ENCODE results near the gene THRAP3. TPM values are rescaled to one million over a fixed set of nuclear protein-coding genes. Genes with fewer than 3 reads are reported as not detected.
A peak's percentile ranks its signal among the peaks of the same experiment; 100 is the strongest.

THRAP3 gene
- total RNA-seq, 2 donors from 2014 or later = 27.4 to 32.2 TPM

DNA sequence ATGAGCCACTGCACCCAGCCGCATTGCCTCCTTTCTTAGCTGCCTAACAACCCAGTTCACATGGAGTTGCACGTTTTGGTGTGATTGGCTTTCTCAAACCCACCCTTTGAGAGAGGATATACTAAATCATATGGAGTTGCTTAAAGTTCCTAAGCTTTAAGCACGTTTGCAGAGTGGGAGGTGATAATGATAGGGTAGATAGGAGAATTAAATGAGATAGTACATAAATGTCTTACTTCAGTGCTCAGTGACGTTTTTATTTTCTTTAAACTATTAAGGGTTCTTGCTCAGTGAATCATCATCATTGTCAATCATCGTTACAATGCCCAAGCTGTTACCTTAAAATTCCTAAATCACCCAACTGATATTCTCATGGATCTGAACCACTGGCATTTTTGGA is 79.0 kb downstream of the THRAP3 start:
- ATAC-seq = no peak
- Histone ChIP-seq H3K27me3 (no peaks in the 10 kb centered on the region), H3K9me3 (no peaks in the 10 kb centered on the region), H3K36me3 (replicated peaks in 1 of 2; ENCODE audit: insufficient read depth in 1 of 2, low read depth in 2 of 2) (peaks cover 0 to 9% of the 10 kb centered on the region in 2 donors), H3K27ac (no peak overlapping the region), H3K4me1 (peaks cover 38% of the 10 kb centered on the region), H3K4me3 (no peak overlapping the region)
- intact Hi-C loops (cut with DNase I) = no loop called here
- no peak for TF ChIP-seq POLR2A (IDR thresholded peaks at IDR 0.05)
- TF ChIP-seq, protein P1, sequence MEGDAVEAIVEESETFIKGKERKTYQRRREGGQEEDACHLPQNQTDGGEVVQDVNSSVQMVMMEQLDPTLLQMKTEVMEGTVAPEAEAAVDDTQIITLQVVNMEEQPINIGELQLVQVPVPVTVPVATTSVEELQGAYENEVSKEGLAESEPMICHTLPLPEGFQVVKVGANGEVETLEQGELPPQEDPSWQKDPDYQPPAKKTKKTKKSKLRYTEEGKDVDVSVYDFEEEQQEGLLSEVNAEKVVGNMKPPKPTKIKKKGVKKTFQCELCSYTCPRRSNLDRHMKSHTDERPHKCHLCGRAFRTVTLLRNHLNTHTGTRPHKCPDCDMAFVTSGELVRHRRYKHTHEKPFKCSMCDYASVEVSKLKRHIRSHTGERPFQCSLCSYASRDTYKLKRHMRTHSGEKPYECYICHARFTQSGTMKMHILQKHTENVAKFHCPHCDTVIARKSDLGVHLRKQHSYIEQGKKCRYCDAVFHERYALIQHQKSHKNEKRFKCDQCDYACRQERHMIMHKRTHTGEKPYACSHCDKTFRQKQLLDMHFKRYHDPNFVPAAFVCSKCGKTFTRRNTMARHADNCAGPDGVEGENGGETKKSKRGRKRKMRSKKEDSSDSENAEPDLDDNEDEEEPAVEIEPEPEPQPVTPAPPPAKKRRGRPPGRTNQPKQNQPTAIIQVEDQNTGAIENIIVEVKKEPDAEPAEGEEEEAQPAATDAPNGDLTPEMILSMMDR (IDR thresholded peaks at IDR 0.05) = no peak
- 71 to 81% methylated on average over 5 of the region's 5 CpGs for WGBS, 2 donors
- DNase-seq = no peak

DNA sequence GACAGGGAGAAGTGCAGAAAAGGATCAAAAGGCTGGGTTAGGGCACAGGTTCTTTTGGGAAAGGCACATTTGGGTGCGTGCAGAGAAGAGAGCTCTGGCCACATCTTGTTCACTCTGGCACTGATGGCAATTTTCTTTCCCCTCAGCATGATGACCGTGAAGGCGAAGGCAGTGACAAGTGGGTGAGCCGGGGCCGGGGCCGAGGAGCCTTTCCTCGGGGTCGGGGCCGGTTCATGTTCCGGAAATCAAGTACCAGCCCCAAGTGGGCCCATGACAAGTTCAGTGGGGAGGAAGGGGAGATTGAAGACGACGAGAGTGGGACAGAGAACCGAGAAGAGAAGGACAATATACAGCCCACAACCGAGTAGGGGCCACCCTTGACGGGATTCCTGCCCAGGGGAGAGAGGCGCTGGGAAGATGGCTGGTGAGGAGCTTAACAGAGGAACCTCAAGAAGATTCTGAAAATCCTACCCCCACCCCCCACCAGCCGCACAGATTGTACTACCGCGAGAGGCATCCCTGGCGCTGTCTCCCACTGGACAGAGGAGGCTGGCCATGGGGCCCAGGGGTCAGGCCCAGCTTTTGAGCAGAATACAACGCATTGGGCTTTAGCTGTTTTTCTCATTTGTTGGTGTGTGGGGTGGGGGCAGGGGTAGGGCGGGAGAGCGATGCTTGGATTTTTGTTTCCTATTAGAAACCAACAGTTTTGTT is 79.6 kb downstream of the THRAP3 start:
- Histone ChIP-seq H3K27me3 (no peaks in the 10 kb centered on the region), H3K9me3 (no peaks in the 10 kb centered on the region), H3K36me3 (replicated peaks in 1 of 2; ENCODE audit: insufficient read depth in 1 of 2, low read depth in 2 of 2) (peaks cover 0 to 7% of the 10 kb centered on the region in 2 donors), H3K4me1 (peaks cover 38% of the 10 kb centered on the region), H3K4me3 (no peak overlapping the region), H3K27ac (no peak overlapping the region)
- 90 to 93% methylated on average over 23 of the region's 23 CpGs for WGBS, 2 donors
- TF ChIP-seq, protein P1 (IDR thresholded peaks at IDR 0.05) = no peak
- TF ChIP-seq POLR2A (IDR thresholded peaks at IDR 0.05) = no peak
- intact Hi-C loops (cut with DNase I) = no loop called here
- DNase-seq = no peak
- ATAC-seq = no peak

DNA sequence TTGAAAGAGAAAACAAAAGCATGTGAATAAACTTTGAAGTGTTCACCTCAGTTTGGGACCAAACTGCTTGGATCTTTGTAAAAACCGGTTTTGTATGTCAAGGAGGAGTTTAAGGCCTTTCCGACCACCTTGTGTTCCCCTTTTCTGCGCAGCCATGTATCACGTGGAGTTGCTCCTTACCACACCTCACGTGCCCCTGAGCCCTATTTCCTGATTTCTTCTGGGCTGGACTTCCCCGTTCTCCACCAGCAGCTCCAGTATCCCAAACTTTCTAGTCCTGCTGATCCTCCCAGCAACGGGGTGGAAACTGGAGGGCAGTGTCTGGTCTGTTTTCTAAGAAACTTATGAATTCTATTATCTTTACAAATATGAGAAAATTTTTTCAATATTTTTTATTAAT is 80.3 kb downstream of the THRAP3 start:
- no peak for TF ChIP-seq POLR2A (IDR thresholded peaks at IDR 0.05)
- TF ChIP-seq, protein P1 (IDR thresholded peaks at IDR 0.05) = no peak
- Histone ChIP-seq H3K27me3 (no peaks in the 10 kb centered on the region), H3K36me3 (replicated peaks in 1 of 2; ENCODE audit: insufficient read depth in 1 of 2, low read depth in 2 of 2) (peaks cover 0 to 7% of the 10 kb centered on the region in 2 donors), H3K27ac (no peak overlapping the region), H3K4me3 (no peak overlapping the region), H3K9me3 (no peaks in the 10 kb centered on the region), H3K4me1 (peaks cover 34% of the 10 kb centered on the region)
- WGBS, 2 donors = 68 to 84% methylated on average over 7 of the region's 7 CpGs
- ATAC-seq = no peak
- DNase-seq = peak in 1 of 4 donors; percentile 48
- intact Hi-C loops (cut with DNase I) = no loop called here

DNA sequence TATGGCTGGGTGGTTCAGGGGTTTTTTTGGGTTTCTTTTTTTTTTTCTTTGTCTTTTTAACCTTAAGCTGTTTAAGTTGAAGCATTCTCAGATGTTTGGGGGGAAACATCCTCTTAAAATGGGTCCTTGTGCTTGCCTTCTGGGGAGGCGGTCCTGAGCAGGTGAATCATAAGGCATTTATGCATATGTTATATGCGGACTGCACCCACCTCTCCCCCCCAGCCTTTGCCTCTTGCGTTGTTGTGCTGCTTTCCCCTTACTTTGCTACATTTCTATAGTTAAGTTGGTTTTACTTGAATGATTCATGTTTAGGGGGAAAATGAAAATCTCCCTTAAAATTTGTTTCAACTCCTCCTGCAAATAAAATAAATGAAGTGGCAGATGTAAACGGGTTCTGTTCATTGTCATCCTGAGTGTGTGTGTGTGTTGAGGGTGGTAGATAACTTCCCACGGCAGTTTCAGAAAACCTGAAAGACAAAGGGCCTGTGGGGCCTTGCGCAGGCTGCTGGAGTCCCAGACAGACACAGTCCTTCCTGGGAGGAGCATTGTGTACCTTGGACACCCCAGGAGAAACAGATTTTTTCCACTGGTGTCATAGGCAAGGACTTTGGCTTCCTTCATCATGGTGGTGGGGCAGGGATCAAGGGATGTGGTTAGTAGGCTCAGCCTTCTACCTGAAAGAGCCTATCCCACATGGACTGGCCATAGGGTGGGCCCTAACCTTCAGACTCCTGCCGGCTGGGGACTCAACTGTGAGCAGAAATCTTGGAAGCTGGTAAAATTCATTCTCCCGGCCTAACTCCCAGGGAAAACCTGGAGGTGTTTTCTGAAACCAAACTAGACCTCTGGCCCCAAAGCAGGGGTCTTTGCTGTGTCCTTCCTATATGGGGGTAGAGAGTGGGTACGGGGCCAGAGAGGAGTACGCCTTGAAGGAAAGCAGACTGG is 81.0 kb downstream of the THRAP3 start:
- intact Hi-C loops (cut with DNase I) = no loop called here
- H3K27ac ChIP-seq = no peak overlapping the region
- 79 to 83% methylated on average over 8 to 10 of the region's 10 CpGs for WGBS, 2 donors

More for the DNA sequence above, 81.0 kb downstream of the THRAP3 start:
- Histone ChIP-seq H3K9me3 (no peaks in the 10 kb centered on the region), H3K4me3 (no peak overlapping the region), H3K36me3 (replicated peaks in 1 of 2; ENCODE audit: insufficient read depth in 1 of 2, low read depth in 2 of 2) (peaks cover 0 to 7% of the 10 kb centered on the region in 2 donors), H3K4me1 (peaks cover 27% of the 10 kb centered on the region), H3K27me3 (no peaks in the 10 kb centered on the region)
- ATAC-seq (no peak), DNase-seq (no peak)
- no peak for TF ChIP-seq POLR2A (IDR thresholded peaks at IDR 0.05)
- TF ChIP-seq, protein P1 (IDR thresholded peaks at IDR 0.05) = no peak

Data from body of pancreas (tissue), 4 donors.